ENCODE measurements around the gene SPTBN4.

The SPTBN4 gene

DNA sequence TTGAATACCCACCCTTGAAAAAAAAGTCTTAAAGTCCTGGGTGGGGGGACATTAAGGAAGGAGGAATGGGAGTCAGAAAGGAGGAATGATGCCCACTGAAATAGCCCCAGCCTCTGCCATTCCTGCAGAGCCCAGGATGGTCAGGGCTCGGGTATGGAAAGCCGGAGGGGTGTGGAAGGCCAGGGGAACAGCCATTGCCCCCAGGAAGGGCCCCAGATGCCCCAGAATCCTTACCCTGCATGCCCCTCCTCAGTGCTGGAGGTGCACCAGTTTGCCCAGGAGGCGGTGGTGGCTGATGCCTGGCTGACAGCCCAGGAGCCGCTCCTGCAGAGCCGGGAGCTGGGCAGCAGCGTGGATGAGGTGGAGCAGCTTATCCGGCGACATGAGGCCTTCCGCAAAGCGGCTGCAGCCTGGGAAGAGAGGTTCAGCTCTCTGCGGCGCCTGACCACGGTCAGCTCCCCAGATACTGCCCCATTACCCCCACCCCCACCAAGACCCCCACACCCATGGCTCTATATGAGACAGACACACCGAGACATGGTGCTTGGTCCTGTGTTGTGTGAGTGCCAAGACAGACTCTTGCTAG, 99.2 kb downstream of the SPTBN4 start:
- 97% methylated on average over 8 of the region's 14 CpGs for WGBS (ENCODE audit: insufficient coverage)
- no peak for DNase-seq
- H3K27ac ChIP-seq (ENCODE audit: insufficient read depth in 1 of 2, low read depth in 1 of 2, low read length in 2 of 2, poor library complexity in 1 of 2, severe bottlenecking in 2 of 2): no peak overlapping the region
- peaks cover 0 to 48% (median 12%) of the 10 kb centered on the region in 5 experiments for H3K27me3 ChIP-seq (replicated peaks in 2 of 5; ENCODE audit: control insufficient read depth in 4 of 5, insufficient read depth in 5 of 5, low read length in 4 of 5)
- no peaks in the 10 kb centered on the region for H3K36me3 ChIP-seq (ENCODE audit: control insufficient read depth in 4 of 4, insufficient read depth in 4 of 4, low read length in 3 of 4)
- peaks cover 0 to 15% (median 12%) of the 10 kb centered on the region in 4 experiments for H3K4me1 ChIP-seq (ENCODE audit: control extremely low read depth in 1 of 4, control insufficient read depth in 4 of 4, insufficient read depth in 4 of 4, low read length in 3 of 4)
- H3K9me3 ChIP-seq (ENCODE audit: control extremely low read depth in 1 of 5, control insufficient read depth in 4 of 5, insufficient read depth in 2 of 5, low read depth in 1 of 5, low read length in 4 of 5): no peaks in the 10 kb centered on the region
- POLR2A ChIA-PET: no interaction called here
- CTCF ChIA-PET: no interaction called here
- no peak overlapping the region for H3K4me3 ChIP-seq (ENCODE audit: control insufficient read depth in 1 of 7, extremely low read depth in 1 of 7, insufficient read depth in 4 of 7, low read depth in 2 of 7, low read length in 6 of 7)

DNA sequence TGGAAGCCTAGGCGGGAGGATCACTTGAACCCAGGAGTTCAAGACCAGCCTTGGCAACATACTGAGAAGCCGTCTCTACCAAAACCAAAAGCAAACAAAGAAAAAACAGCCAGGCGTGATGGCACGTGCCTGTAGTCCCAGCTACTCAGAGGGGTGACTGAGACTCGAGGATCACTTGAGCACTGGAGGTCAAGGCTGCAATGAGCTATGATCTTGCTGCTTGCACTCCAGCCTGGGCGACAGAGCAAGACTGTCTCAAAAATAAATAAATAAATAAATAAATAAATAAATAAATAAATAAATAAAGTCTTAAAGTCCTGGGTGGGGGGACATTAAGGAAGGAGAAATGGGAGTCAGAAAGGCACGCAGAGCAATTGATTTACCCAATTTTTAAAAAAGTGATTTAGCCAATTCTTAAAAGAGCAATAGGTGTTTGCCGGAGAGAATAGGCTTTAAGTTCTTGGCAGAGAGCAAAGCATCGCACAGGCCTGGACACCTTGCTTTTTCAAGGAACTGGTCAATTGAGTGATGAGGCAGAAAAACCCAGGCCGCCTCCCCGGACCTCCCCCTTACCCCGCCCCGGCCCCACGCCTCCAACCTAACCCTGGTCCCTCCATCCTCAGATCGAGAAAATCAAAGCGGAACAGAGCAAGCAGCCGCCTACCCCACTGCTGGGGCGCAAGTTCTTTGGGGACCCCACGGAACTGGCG, 100.4 kb downstream of the SPTBN4 start:
- WGBS (ENCODE audit: insufficient coverage): 17% methylated on average over 16 of the region's 20 CpGs

DNA sequence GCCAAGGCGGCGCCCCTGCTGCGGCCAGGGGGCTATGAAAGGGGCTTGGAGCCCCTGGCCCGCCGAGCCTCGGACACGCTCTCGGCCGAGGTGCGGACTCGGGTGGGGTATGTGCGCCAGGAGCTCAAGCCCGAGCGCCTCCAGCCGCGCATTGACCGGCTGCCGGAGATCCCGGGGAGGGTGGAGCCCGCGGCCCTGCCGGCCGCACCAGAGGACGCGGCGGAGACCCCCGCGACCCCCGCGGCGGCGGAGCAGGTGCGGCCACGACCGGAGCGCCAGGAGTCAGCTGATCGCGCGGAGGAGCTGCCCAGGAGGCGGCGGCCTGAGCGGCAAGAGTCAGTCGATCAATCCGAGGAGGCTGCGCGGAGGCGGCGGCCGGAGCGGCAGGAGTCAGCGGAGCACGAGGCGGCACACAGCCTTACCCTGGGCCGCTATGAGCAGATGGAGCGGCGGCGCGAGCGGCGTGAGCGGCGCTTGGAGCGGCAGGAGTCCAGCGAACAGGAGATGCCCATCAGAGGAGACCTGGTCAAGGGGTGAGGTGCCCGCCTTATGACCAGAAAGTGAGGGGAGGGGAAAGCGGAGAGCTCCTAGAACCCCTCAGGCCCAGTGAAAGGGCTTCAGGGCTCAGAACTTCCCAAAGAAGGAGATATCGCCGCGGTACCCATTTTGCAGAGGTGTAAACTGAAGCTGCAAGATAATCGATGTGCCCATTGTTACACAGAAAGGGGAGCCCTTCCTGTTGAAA, 101.1 kb downstream of the SPTBN4 start:
- no peak overlapping the region for H3K27ac ChIP-seq (ENCODE audit: insufficient read depth in 1 of 2, low read depth in 1 of 2, low read length in 2 of 2, poor library complexity in 1 of 2, severe bottlenecking in 2 of 2)
- CTCF ChIA-PET: interaction anchor here (1.0 to 1.2 kb wide), 2 partner anchors 17 to 33 kb away, joined by 3 read pairs; no protein-coding TSS in a partner anchor
- H3K9me3 ChIP-seq (ENCODE audit: control extremely low read depth in 1 of 5, control insufficient read depth in 4 of 5, insufficient read depth in 2 of 5, low read depth in 1 of 5, low read length in 4 of 5): no peaks in the 10 kb centered on the region
- peaks cover 0 to 12% (median 8%) of the 10 kb centered on the region in 4 experiments for H3K4me1 ChIP-seq (ENCODE audit: control extremely low read depth in 1 of 4, control insufficient read depth in 4 of 4, insufficient read depth in 4 of 4, low read length in 3 of 4)
- POLR2A ChIA-PET: no interaction called here
- DNase-seq: no peak
- H3K36me3 ChIP-seq (ENCODE audit: control insufficient read depth in 4 of 4, insufficient read depth in 4 of 4, low read length in 3 of 4): no peaks in the 10 kb centered on the region
- H3K4me3 ChIP-seq (ENCODE audit: control insufficient read depth in 1 of 7, extremely low read depth in 1 of 7, insufficient read depth in 4 of 7, low read depth in 2 of 7, low read length in 6 of 7): peak overlapping the region in 3 of 7 experiments; percentile 19 to 40 (median 38)
- 10% methylated on average over 65 of the region's 70 CpGs for WGBS (ENCODE audit: insufficient coverage)
- H3K27me3 ChIP-seq (replicated peaks in 2 of 5; ENCODE audit: control insufficient read depth in 4 of 5, insufficient read depth in 5 of 5, low read length in 4 of 5): peaks cover 0 to 48% (median 12%) of the 10 kb centered on the region in 5 experiments

More for the DNA sequence above, 100.4 kb downstream of the SPTBN4 start:
- H3K9me3 ChIP-seq (ENCODE audit: control extremely low read depth in 1 of 5, control insufficient read depth in 4 of 5, insufficient read depth in 2 of 5, low read depth in 1 of 5, low read length in 4 of 5): no peaks in the 10 kb centered on the region
- peak overlapping the region in 3 of 7 experiments; percentile 19 to 40 (median 38) for H3K4me3 ChIP-seq (ENCODE audit: control insufficient read depth in 1 of 7, extremely low read depth in 1 of 7, insufficient read depth in 4 of 7, low read depth in 2 of 7, low read length in 6 of 7)
- ChIA-PET CTCF (interaction anchor here (1.0 kb wide), 1 partner anchor 32 kb away, joined by 3 read pairs; no protein-coding TSS in a partner anchor), POLR2A (no interaction called here)
- peaks cover 0 to 12% (median 8%) of the 10 kb centered on the region in 4 experiments for H3K4me1 ChIP-seq (ENCODE audit: control extremely low read depth in 1 of 4, control insufficient read depth in 4 of 4, insufficient read depth in 4 of 4, low read length in 3 of 4)
- H3K36me3 ChIP-seq (ENCODE audit: control insufficient read depth in 4 of 4, insufficient read depth in 4 of 4, low read length in 3 of 4): no peaks in the 10 kb centered on the region
- H3K27ac ChIP-seq (ENCODE audit: insufficient read depth in 1 of 2, low read depth in 1 of 2, low read length in 2 of 2, poor library complexity in 1 of 2, severe bottlenecking in 2 of 2): no peak overlapping the region
- no peak for DNase-seq
- peaks cover 0 to 48% (median 12%) of the 10 kb centered on the region in 5 experiments for H3K27me3 ChIP-seq (replicated peaks in 2 of 5; ENCODE audit: control insufficient read depth in 4 of 5, insufficient read depth in 5 of 5, low read length in 4 of 5)

DNA sequence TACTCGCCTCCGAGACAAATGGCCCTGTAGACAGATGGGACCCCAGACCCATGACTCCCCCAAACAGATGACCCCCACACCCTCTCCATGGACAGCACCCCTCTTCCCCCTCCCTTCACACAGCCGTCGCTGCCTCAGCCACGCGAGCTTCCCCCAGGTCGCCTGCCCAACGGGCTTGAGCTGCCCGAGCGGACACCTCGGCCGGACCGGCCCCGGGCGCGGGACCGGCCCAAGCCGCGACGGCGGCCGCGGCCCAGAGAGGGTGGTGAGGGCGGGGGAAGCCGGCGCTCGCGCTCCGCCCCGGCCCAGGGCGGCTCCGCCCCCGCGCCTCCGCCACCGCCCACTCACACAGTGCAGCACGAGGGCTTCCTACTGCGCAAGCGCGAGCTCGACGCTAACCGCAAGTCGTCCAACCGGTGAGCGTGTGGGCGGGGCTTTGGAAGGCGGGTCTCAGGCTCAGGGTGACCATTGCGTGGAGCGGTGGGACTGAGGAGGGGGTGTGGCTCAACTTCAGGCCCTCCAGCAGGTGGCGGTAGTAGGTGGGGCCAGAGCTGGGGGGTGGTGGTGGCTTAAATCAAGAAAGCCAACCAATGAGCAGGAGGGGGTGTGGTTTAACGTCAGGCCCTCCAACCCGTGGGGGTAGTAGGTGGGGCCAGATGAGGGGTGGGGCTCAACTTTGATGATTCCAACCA, 103.7 kb downstream of the SPTBN4 start:
- POLR2A ChIA-PET: interaction anchor here (0.6 to 0.7 kb wide), 2 partner anchors 34 to 50 kb away, joined by 3 to 4 read pairs; no protein-coding TSS in a partner anchor
- Histone ChIP-seq H3K4me3 (ENCODE audit: control insufficient read depth in 1 of 7, extremely low read depth in 1 of 7, insufficient read depth in 4 of 7, low read depth in 2 of 7, low read length in 6 of 7) (peak overlapping the region in 6 of 7 experiments; percentile 10 to 73 (median 52)), H3K4me1 (ENCODE audit: control extremely low read depth in 1 of 4, control insufficient read depth in 4 of 4, insufficient read depth in 4 of 4, low read length in 3 of 4) (peaks cover 0 to 12% (median 8%) of the 10 kb centered on the region in 4 experiments), H3K9me3 (ENCODE audit: control extremely low read depth in 1 of 5, control insufficient read depth in 4 of 5, insufficient read depth in 2 of 5, low read depth in 1 of 5, low read length in 4 of 5) (no peaks in the 10 kb centered on the region), H3K27me3 (replicated peaks in 2 of 5; ENCODE audit: control insufficient read depth in 4 of 5, insufficient read depth in 5 of 5, low read length in 4 of 5) (peaks cover 0 to 42% (median 12%) of the 10 kb centered on the region in 5 experiments), H3K36me3 (ENCODE audit: control insufficient read depth in 4 of 4, insufficient read depth in 4 of 4, low read length in 3 of 4) (no peaks in the 10 kb centered on the region), H3K27ac (ENCODE audit: insufficient read depth in 1 of 2, low read depth in 1 of 2, low read length in 2 of 2, poor library complexity in 1 of 2, severe bottlenecking in 2 of 2) (no peak overlapping the region)
- DNase-seq: peak; percentile 99 to 100 (median 100)
- WGBS (ENCODE audit: insufficient coverage): under 1% methylated on average over 30 of the region's 53 CpGs
- CTCF ChIA-PET: interaction anchor here (1.0 to 1.9 kb wide), 12 partner anchors 8 to 207 kb away, joined by 3 to 11 read pairs (median 4); partner anchors contain the start of genes LTBP4 and RAB4B

DNA sequence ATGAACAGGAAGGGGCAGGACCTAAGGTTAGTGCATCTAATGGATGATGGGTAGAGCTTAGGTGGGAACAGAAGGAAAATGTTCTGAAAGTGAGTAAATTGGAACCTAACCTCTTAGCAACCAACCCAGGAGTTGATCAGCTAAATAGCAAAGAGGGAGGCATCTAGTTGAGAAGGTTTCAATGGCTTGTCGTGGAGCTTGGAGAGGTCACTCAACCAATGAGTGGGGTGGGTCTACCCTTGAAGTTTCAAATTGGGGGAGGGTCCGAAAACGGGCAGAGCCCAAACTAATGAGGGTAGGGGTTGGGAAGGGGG, 104.2 kb downstream of the SPTBN4 start:
- Histone ChIP-seq H3K9me3 (ENCODE audit: control extremely low read depth in 1 of 5, control insufficient read depth in 4 of 5, insufficient read depth in 2 of 5, low read depth in 1 of 5, low read length in 4 of 5) (no peaks in the 10 kb centered on the region), H3K4me1 (ENCODE audit: control extremely low read depth in 1 of 4, control insufficient read depth in 4 of 4, insufficient read depth in 4 of 4, low read length in 3 of 4) (peaks cover 0 to 16% (median 12%) of the 10 kb centered on the region in 4 experiments), H3K27ac (ENCODE audit: insufficient read depth in 1 of 2, low read depth in 1 of 2, low read length in 2 of 2, poor library complexity in 1 of 2, severe bottlenecking in 2 of 2) (no peak overlapping the region), H3K36me3 (ENCODE audit: control insufficient read depth in 4 of 4, insufficient read depth in 4 of 4, low read length in 3 of 4) (no peaks in the 10 kb centered on the region), H3K4me3 (ENCODE audit: control insufficient read depth in 1 of 7, extremely low read depth in 1 of 7, insufficient read depth in 4 of 7, low read depth in 2 of 7, low read length in 6 of 7) (peak overlapping the region in 2 of 7 experiments; percentile 4 to 73), H3K27me3 (replicated peaks in 2 of 5; ENCODE audit: control insufficient read depth in 4 of 5, insufficient read depth in 5 of 5, low read length in 4 of 5) (peaks cover 0 to 37% (median 12%) of the 10 kb centered on the region in 5 experiments)
- DNase-seq: no peak
- ChIA-PET POLR2A (no interaction called here), CTCF (interaction anchor here (0.6 to 1.9 kb wide), 14 partner anchors 8 to 207 kb away, joined by 3 to 11 read pairs (median 4); partner anchors contain the start of genes LTBP4 and RAB4B)
- 67% methylated on average over 1 of the region's 3 CpGs for WGBS (ENCODE audit: insufficient coverage)

DNA sequence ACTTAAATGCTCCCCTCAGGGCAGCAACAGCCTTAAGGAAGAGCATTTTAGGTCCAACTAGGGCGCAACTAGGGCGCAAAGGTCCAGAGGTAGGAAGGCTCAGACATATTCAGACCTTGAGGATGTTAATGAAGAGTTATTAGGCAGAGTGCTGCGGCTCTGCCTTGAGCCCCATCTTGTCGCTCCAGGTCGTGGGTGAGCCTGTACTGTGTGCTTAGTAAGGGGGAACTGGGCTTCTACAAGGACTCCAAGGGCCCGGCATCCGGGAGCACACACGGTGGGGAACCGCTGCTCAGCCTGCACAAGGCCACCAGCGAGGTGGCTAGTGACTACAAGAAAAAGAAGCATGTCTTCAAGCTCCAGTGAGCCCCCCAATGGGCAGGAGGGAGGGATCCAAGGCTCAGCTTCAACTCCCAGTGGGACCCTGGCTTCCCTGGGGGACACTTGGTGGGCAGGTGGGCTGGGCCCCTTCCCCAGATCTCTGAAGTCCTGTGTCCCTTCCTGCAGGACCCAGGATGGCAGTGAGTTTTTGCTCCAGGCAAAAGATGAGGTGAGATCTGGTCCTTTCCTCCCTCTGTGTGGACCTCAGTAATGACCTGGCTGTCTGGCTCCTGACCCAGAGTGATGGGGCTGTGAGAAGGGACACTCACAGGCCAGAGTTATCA, 105.2 kb downstream of the SPTBN4 start:
- DNase-seq: no peak

More for the DNA sequence above, 105.2 kb downstream of the SPTBN4 start:
- POLR2A ChIA-PET: no interaction called here
- H3K27me3 ChIP-seq (replicated peaks in 2 of 5; ENCODE audit: control insufficient read depth in 4 of 5, insufficient read depth in 5 of 5, low read length in 4 of 5): peaks cover 0 to 27% (median 12%) of the 10 kb centered on the region in 5 experiments
- H3K36me3 ChIP-seq (ENCODE audit: control insufficient read depth in 4 of 4, insufficient read depth in 4 of 4, low read length in 3 of 4): no peaks in the 10 kb centered on the region
- CTCF ChIA-PET: interaction anchor here (0.7 to 1.4 kb wide), 2 partner anchors 16 to 25 kb away, joined by 3 to 5 read pairs; no protein-coding TSS in a partner anchor
- no peak overlapping the region for H3K27ac ChIP-seq (ENCODE audit: insufficient read depth in 1 of 2, low read depth in 1 of 2, low read length in 2 of 2, poor library complexity in 1 of 2, severe bottlenecking in 2 of 2)
- no peaks in the 10 kb centered on the region for H3K9me3 ChIP-seq (ENCODE audit: control extremely low read depth in 1 of 5, control insufficient read depth in 4 of 5, insufficient read depth in 2 of 5, low read depth in 1 of 5, low read length in 4 of 5)
- 91% methylated on average over 9 of the region's 10 CpGs for WGBS (ENCODE audit: insufficient coverage)
- peaks cover 0 to 20% (median 15%) of the 10 kb centered on the region in 4 experiments for H3K4me1 ChIP-seq (ENCODE audit: control extremely low read depth in 1 of 4, control insufficient read depth in 4 of 4, insufficient read depth in 4 of 4, low read length in 3 of 4)
- no peak overlapping the region for H3K4me3 ChIP-seq (ENCODE audit: control insufficient read depth in 1 of 7, extremely low read depth in 1 of 7, insufficient read depth in 4 of 7, low read depth in 2 of 7, low read length in 6 of 7)

Data from common myeloid progenitor, CD34-positive (primary cell).